AG08396 (cell line): Measurements from ENCODE around the gene STARD5.
A peak's percentile ranks its signal among the peaks of the same experiment; 100 is the strongest.

ENCODE experiments used
- DNase-seq: peaks from one replicate; pipeline ENCODE4 v3.0.0; 2012; ENCODE audit warnings: low spot score, mixed read lengths

The STARD5 gene

GRCh38 chr15:81274255-81274654 lies 49.7 kb downstream of the STARD5 start:
- DNase-seq = no peak

- no peak for DNase-seq
These were observed 50.1 kb downstream of the STARD5 start for GRCh38 chr15:81273855-81274254.

GRCh38 chr15:81273200-81273599 lies 50.7 kb downstream of the STARD5 start:
- no peak for DNase-seq

- DNase-seq = no peak
These were observed 51.9 kb downstream of the STARD5 start for GRCh38 chr15:81271761-81272644.

- DNase-seq = no peak
These were observed 53.0 kb downstream of the STARD5 start for GRCh38 chr15:81270781-81271491.

- no peak for DNase-seq
These were observed 53.8 kb downstream of the STARD5 start for GRCh38 chr15:81270188-81270587.

- DNase-seq = no peak
These were observed 54.9 kb downstream of the STARD5 start for GRCh38 chr15:81268881-81269601.

GRCh38 chr15:81268340-81268739 lies 55.6 kb downstream of the STARD5 start:
- no peak for DNase-seq

GRCh38 chr15:81265944-81266775 lies 57.8 kb downstream of the STARD5 start:
- DNase-seq = peak; percentile 83

- no peak for DNase-seq
These were observed 58.5 kb downstream of the STARD5 start for GRCh38 chr15:81265256-81265943.

GRCh38 chr15:81264072-81264857 lies 59.7 kb downstream of the STARD5 start:
- DNase-seq = no peak

- no peak for DNase-seq
These were observed 60.5 kb downstream of the STARD5 start for GRCh38 chr15:81263477-81263876.

GRCh38 chr15:81261172-81261811 lies 62.6 kb downstream of the STARD5 start:
- DNase-seq = no peak

GRCh38 chr15:81259760-81260298 lies 64.1 kb downstream of the STARD5 start:
- DNase-seq = no peak
